ENCODE measurements around the gene CHRFAM7A.
"Not testable (repeated sequence)": the region's sequence is repeated elsewhere in the genome, so short reads cannot be mapped to it uniquely, and the experiment has no call there.

CHRFAM7A gene

GRCh38 chr15:30315704-30316103, 77.6 kb downstream of the CHRFAM7A start:
- DNase-seq (ENCODE audit: low read depth) = not testable (repeated sequence)

GRCh38 chr15:30310575-30310974, 82.8 kb downstream of the CHRFAM7A start:
- DNase-seq (ENCODE audit: low read depth) = not testable (repeated sequence)

Measured in CMK (cell line).